Fibroblast of skin of back (primary cell): Measurements from ENCODE around the gene DIAPH1.
"Not testable (repeated sequence)": the region's sequence is repeated elsewhere in the genome, so short reads cannot be mapped to it uniquely, and the experiment has no call there.

ENCODE experiments used
- DNase-seq: peaks from one replicate; pipeline ENCODE4 v3.0.0-alpha.2; 2013

DIAPH1 gene

DNA sequence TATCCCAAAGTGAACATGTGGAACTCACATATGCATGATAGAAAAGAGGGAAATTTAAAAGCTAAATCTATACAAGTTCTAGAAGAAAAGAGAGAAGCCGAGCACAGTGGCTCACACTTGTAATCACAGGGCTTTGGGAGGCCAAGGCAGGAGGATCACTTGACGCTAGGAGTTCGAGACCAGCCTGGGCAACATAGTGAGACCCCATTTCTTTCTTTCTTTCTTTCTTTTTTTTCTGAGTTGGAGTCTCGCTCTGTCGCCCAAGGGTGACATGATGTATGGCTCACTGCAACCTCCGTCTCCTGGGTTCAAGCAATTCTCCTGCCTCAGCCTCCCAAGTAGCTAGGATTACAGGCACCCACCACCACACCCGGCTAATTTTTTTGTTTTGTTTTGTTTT is 8.9 kb downstream of the DIAPH1 start:
- not testable (repeated sequence) for DNase-seq

DNA sequence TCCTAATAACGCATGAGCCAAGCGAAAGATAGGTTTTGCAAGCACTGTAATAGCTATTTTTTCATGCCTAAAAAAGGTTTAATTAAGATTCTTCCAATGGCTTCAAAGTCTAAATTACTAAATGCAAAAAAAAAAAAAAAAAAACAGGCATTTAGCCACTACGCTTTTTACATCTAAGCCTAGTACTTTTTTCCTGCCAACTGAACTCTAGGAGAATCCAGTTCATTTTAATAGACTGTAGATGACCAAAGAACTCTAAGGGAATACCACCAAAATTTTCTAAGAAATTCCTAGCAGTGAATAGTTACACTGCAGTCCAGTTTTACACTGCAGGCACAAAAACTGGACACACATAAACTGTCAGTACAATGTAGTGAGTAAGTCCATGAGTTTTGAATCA is 9.8 kb downstream of the DIAPH1 start:
- no peak for DNase-seq

DNA sequence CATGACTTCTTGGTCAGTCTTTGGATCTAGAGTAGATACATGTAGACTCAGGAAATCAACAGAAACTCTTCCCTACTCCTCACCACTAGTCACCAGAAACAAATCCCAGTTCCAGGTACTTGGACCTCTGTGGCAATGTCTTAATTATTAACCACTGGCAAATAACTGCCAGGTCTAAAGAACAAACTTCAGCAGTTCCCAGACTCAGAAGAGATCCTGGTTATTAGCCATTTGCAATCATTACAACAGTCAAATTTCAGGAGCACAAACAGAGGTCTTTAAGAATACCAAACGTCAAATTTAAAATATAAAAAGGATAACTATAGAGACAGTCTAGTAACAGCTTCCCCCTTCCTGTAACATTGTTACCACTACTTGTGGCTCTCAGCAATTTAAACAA is 10.2 kb downstream of the DIAPH1 start:
- no peak for DNase-seq

DNA sequence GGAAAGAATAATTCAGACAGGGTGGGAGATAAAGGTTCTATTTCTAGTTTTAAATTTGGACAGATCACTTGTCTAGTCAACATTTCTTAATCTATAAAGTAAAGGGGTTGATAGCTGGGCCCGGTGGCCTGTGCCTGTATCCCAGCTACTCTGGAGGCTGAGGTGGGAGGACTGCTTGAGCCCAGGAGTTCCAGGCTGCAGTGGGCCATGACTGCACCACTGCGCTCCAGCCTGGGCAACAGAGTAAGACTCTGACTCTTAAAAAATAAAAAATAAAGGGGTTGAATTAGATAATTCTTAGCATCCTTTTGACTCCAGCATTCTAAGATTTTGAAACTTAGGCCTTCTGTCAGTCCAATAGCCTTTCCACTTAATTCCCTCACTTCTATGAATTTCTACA is 10.8 kb downstream of the DIAPH1 start:
- DNase-seq, result no peak

DNA sequence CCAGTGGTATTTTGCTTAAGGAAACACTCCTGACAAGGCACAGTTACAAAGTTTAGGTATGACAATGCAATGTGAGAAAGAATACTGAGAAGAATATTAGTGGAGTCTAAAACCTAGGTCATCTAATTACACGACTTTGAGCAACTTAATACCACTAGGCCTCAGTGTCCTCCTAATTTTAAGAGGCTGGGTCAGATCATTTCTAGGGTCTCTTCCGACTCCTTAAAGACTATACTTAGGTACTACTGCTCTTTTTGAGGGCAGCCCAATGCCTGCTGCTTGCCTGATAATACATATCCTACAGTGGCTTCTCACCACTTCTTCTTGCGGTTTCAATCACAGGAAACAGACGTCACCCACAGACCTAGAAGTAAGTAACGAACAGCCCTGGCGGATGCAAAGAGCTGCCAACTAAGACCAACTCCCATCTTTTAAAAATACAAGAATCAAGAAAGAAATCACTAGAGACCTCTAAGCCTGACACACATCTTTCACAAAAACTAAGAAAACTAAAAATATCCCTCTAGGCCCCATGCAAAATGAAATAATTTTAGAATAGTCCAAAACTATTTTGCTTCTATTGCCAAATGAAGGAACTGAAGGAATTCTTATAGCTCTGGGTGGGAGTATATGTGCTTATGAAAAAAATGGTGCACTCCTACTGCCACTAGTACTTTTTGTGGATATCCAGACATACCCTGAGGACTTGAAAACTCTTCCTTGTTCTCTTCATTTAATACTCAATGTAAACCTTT is 13.1 kb downstream of the DIAPH1 start:
- peak; percentile 60 for DNase-seq

DNA sequence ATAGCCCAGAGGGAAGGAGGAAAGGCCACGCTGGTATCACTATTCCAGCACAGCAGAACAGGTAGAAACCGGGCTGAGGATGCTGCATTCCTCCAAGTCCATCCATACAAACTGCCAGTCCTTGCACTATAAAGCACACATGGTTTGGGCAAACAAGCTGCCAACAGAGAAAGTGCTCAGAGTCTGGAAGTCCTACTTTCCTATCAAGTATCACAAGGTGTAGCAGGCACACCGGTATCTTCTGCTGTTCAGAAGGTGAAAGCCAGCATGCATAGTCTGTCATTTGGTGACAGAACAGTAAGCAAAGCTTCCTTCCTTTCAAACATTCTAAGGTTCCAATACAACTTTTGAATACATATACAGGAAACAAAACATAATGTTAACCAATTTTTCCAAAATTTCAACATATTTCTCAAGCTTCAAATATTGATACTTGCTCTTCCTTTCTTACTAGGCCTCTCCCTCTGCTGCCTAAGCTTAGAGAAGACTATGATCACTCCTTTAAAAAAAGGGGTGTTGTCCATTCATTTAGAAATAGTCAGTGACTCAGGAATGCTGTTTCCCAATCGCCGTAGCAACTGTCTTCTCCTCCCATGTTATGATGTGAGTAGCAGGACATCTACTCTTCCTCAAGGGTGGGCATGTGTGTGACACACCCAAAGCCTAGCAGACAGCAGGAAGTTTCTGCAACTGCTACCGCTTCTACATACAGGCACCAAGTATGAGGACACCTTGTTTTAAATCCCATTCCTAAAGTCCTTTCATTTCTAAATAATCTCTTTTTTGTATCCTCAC is 14.7 kb downstream of the DIAPH1 start:
- DNase-seq, result peak; percentile 97

DNA sequence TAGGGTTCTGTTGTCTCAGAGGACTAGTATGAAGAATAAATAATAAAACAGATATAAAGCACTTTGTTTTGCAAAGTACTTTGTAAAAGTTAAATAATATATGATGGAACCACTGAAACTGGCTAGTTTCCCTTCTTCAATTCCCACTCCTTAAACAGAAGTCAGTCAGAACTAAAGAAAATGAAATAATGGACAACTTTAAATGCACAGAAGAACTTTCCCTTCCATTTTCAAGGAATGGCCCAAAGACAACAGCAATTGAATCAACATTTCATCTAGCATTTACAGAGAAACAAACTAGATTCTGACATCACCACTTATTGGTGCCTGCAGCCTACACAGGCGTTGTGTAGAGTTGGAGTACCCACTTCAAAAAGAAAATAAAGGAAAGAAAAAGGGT is 16.2 kb downstream of the DIAPH1 start:
- no peak for DNase-seq

DNA sequence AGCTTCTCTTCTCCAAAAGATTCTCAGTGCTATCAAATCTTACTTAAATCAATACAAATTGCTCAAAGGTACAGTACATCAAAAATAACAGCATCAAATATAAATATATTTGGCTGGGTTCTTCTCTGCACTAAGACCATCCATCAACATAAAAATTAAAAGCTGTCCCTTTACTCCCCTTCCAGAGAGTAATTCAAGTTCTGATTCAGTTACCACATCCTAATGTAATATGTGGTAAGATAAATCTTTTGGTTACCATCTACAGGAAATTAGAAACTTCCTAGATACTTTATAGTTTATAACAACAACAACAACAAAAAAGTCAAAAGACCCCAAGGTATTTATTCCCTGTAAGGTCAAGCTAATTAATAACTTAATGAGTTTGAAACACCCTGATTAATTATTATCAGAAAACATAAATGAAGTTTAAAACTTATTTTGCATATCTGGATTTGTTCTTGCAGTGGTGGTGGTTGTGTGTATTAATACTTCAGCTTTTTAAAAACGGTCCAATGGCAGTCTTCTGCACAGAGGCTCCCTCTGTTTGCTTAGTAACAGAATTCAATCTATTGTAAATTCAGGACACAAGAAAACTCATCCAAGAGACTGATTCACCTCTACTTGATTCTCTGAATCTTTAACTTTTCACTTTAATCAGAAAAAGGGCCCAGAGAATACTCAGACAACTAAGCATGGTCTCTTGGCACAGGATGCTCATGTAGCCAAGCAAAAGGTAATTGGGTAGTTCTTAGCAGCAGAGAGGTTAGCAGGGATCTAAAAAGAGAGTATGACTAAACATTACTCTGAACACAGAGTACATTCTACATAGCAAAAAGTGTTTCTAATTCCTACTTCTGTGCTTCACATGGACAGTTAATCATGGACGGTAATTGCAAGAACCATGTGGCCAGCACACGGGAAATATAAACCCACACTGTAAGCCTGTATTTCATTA is 20.1 kb downstream of the DIAPH1 start:
- DNase-seq, result peak; percentile 24

DNA sequence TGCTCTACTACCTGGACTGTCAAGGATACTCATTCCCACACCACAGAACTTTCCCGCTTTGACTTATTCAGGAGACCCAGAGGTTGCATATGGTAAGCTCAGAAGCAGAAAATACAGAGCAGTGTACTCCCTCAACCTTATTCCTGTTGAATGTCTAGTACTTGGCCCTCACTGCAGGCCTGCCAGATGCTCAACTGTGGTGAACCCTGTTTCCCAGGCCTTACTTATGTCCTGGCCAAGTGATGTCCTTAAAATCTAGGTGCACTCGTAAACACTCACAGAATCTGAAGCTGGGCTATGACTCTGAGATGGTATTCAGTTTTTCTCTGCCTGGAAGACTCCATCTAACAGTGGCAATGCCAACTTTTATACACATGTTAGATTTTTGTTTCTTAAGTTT is 21.0 kb downstream of the DIAPH1 start:
- no peak for DNase-seq

DNA sequence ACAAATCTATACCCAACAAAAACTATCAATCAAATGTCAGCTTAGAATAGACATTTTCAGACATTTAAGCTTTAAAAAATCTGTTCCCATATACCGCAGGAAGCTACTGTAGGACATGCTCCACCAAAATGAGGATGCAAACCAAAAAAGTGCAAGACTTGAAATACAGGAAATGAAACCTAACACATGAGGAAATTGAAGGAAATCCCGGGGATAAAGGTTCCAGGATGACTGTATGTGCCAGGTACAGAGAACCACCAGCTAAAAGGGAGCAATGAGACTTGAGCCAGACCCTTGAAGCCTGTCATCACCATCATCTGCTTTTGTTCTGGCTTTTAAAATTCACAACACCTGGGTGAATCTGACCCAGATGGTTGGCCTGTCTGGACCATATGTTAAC is 21.4 kb downstream of the DIAPH1 start:
- no peak for DNase-seq

DNA sequence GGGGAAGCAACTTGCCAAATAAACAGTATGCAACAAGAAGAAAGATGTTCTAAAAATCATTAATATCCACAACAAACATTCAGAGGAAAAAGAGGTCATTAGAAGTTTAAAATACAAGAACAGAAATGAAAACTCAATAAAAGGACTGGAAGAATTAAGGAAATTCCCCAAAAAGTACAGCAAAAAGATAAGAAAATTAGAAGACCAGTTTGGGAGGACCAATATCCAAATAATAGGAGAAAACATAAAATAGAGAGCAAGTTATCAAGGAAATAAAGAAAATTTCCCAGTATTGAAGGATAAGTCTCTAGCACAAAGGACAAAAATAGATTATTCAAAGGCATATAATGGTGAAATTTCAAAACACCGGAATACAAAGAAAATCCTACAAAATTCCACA is 21.9 kb downstream of the DIAPH1 start:
- DNase-seq, result no peak

DNA sequence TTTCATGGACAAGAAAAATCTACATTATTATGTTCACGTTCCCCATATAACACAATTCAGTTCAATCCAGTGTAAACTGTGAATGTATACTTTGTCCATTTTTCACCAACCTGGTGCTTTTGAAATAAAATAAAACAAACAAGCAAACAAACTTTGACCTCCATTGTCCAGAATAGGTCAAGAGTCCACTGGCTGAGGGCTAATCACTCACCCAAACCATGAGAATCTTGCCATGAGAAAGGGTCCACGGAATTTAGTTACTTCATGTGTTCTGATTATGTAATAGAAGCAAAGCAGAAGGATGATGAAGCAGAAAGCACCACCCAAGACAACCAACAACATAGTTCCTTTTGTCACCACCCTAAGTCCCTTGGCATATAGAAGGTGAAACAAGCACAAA is 28.7 kb downstream of the DIAPH1 start:
- no peak for DNase-seq

DNA sequence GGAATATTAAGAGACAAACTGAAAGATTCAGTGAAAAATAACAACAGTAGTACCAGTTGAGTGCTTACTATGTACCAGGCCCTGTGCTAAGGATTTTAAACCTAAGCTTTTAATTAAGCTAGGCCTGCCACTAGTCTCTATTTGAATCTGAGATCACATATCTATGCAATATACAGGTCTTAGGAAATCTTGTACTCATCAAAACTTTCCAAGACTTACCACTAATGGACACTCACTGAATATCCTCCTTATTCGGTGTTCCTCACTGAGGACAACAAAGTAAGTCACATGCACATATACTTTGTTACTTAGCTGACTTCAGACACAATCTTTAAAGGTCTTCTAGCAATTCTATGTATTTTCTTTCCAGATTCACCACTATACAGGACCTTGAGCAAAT is 32.6 kb downstream of the DIAPH1 start:
- DNase-seq, result no peak

DNA sequence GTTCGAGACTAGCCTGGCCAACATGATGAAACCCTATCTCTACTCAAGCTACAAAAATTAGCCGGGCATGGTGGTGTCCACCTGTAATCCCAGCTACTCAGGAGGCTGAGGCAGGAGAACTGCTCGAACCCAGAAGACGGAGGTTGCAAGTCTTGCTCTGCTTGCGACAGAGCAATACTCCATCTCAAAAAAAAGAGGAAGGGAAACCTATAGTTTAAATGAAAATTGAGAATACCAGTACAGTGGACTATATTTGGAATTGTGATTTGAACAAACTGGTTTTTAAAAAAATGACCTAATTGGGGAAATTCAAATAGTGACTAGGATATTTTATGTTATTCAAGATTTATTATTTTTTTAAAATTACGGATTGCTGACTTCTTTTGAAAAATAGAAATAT is 33.2 kb downstream of the DIAPH1 start:
- DNase-seq, result no peak

DNA sequence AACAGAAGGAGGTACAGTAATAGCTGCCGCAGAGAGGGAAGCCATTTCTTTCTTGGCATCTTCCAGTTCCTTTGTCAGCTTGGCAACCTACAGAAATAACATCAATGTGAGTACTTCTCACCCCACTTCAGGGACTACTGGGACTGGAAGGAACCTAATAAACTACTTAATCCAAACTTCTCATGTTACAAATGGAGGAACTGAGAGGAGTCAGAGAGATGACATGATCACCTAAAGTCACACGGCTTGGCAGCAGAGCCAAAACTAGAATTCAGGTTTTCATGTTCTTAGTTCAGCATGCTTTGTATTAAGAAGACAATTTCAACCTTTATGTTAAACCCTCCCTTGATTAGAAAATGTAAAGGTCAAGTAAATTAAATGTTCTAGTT is 44.7 kb downstream of the DIAPH1 start:
- no peak for DNase-seq

DNA sequence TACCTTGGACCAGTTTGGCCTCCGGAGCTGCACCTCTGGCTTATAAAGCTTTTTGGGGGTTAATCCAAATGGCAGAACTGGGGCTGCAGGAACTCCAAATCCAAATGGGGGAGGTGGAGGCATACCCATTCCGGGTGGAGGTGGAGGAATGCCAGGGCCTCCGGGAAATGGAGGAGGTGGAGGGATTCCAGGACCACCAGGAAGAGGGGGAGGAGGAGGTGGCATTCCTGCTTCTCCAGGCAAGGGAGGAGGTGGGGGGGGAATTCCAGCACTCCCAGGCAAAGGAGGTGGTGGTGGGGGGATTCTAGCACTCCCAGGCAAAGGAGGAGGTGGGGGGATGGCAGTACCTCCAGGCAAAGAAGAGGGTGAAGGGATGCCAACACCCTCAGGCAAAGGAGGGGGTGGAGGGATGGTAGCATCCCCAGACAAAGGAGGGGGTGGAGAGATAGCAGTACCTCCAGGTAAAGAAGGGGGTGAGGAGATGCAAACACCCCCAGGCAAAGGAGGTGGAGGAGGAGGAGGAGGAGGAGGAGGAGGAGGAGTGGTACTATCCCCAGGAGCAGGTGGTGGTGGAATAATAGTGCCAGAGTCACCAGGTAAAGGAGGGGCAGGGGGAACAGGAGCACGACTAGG is 45.2 kb downstream of the DIAPH1 start:
- no peak for DNase-seq

DNA sequence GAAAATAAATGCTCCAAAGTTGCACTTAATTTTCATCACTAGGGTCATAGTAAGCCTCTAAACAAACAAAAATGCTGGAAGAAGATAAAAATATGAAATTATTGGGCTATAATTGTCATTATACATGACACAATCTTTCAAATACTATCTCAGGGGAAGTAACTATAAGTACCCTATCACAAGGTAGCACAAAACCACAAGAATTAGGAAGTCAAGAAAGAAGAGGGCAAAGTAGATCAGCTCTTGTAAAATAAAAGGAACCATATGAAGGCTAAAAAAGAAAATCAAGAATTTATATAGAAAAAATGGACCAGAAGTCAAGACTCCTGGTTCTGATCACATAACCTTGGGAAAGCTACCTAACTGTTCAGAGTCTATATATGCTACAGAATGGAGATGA is 48.1 kb downstream of the DIAPH1 start:
- DNase-seq, result no peak

DNA sequence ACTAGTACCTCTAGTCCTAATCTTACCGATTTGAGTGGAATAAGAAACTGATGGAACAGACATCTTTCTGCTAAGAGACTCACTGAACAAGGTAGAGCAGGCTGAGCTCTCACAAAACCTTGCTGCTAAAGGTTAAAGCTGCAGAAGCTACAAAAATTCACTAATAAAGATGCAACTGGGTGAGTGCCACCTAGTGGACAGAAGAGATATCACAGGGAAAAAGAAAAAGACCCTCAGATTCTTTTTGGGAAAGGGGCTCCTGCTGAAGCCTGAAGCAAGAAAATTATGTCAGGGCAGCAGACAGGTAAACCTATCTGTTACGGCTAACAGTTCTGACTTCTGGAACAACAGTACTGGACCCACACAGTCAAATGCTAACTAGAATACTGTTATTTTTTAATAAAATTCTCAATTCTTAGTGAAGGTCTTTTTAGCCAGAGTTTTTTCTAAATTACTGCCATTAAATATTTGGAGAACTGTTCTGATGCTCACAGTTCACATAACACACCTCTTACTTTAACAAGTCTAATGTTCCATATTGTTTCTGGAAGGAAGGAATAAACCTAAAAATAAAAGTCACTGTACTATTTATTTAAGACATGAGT is 51.2 kb downstream of the DIAPH1 start:
- no peak for DNase-seq

DNA sequence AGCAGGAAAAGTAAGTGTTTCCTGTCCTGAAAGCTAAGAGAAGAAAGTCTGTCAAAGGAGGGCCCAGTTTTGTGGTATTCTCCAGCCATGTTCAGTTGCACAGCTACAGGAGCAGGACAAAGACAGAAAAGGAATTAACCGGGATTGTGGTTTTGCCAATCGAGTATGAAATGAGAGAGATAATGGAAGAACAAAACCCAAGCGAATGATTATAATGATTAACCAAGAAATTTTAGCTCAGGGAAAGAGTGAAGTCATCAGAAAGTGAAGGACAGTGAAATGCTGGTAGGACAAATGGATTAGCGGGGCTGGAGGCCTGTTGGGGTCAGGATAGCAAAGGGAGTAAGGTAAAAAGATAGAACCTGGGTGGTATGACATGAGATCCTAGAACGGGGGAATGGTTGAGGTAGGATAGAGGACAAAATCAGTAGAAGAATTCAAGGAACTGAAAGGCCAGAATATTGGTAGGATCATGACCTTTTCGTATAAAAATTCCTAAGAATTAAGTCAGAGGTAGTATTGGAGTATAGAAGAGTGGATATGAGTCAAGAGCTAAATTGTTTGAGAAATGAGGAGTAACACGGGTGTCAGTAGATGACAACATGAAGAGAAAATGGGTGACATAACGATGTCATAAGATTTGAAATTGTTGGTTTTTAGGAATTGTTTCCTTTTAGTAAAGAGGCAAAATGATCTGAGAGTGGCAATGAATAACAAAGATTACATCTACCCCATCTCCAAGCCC is 52.8 kb downstream of the DIAPH1 start:
- no peak for DNase-seq

DNA sequence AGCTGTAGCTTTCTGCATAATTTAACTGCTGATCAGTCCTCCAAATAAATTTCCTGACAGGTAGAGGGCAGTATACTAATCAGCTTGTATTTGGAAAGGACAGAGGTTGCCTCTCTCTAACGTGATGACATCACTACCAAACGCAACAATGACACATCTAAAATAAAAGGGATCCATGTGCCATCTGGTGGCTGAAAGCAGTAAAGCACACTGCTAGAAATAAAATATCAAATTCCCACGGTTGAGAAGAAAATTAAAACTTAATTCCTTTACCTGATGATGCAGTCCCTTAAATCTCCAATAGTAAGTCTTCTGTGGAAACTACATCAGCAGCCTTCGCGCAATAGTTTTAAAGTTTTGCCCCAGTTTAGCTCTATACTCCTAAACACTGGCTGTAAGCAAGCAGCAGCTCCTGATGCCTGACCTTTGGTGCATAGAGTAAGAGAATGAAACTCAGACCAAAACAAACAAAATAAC is 54.5 kb downstream of the DIAPH1 start:
- DNase-seq, result peak; percentile 96
